Right cardiac atrium (tissue), 5 donors: ENCODE results near the gene FAHD1. TPM values are rescaled to one million over a fixed set of nuclear protein-coding genes. Genes with fewer than 3 reads are reported as not detected.

Experiments
- ATAC-seq, 2 donors: fragments of 200-7000 bp; cut with Tn5 transposase; one replicate each; pipeline versions ENCODE4 v1.8.0 to v1.9.1; 2020; ENCODE audit warnings: moderate library complexity in 2 of 2, mild to moderate bottlenecking in 1 of 2
- DNase-seq, 3 donors: peaks; one replicate each; pipeline ENCODE4 v3.0.0-alpha.2; 2020
- H3K27ac ChIP-seq: one replicate; pipeline ENCODE4 v1.5.1; 2013; ENCODE audit warnings: mild to moderate bottlenecking, low read length, control low read depth, moderate library complexity
- H3K27me3 ChIP-seq: one replicate; pipeline ENCODE4 v1.6.1; 2013; ENCODE audit not compliant: control insufficient read depth, insufficient read depth
- H3K4me1 ChIP-seq: one replicate; pipeline ENCODE4 v1.6.1; 2013; ENCODE audit warnings: low read length; ENCODE audit not compliant: control insufficient read depth, insufficient read depth
- H3K4me3 ChIP-seq: one replicate; pipeline ENCODE4 v1.5.1; 2013; ENCODE audit warnings: low read length, control low read depth
- H3K9me3 ChIP-seq: one replicate; pipeline ENCODE4 v1.6.1; 2013; ENCODE audit warnings: low read length; ENCODE audit not compliant: control insufficient read depth
- WGBS: extraction: QIAGEN DNeasy Blood & Tissue Kit; methylation state at CpG from one replicate; pipeline ENCODE4 v1.1.7; 2013; 5-methylcytosine and 5-hydroxymethylcytosine counted together
- intact Hi-C, 4 donors: fragments of 100-400 bp; cut with DNase I; formaldehyde crosslinking; loops; one replicate each; pipeline versions ENCODE4 v1.11.0 to v1.14.0; 2022 to 2023
- long read RNA-seq, 4 donors: library from polyadenylated mRNA; unstranded; transcript quantifications; one replicate each; pipeline ENCODE4 v2.0.0, GENCODE V29; 2020 to 2021
- polyA plus RNA-seq: library from polyadenylated mRNA; stranded (reverse); fragments of 200-250 nt; gene quantifications from one replicate; pipeline ENCODE4 v1.2.3, GENCODE V29; 2013
- total RNA-seq, 4 donors: library from RNA; stranded (reverse); fragmentation: NEBNext Ultra II Directional; extraction: Animal tissue kit (Norgen Biotek cat#: 25700); gene quantifications; one replicate each; pipeline ENCODE4 v1.2.1, GENCODE V29; 2021
- donor health status: healthy with polysubstance abuse.
- donor health status: DM: no; HTN: yes; CAD: no.
- donor health status: DM: no; HTN: no; CAD: no.
- donor health status: DM: no; HTN: yes; CAD: no; lungs with severe emphysema.
- donor health status: DM: yes; HTN: yes; CAD: no.

The FAHD1 gene
- total RNA-seq (10 to 100 TPM; 18.8 to 26.5 (median 22.6) TPM), polyA plus RNA-seq (46.4 TPM)
- long read RNA-seq, donor 1, transcript FAHD1-203 (1 exons, 1,974 nt), result major isoform, 44 of 46 reads
- long read RNA-seq, donor 1, partial matches to known transcripts, result 0 of 46 reads
- long read RNA-seq, donor 1, other reads (novel, unspliced or antisense), result 2 of 46 reads
- long read RNA-seq, donor 2, transcript FAHD1-203 (1 exons, 1,974 nt), result major isoform, 22 of 24 reads
- long read RNA-seq, donor 2, partial matches to known transcripts, result 0 of 24 reads
- long read RNA-seq, donor 2, other reads (novel, unspliced or antisense), result 1 of 24 reads
- long read RNA-seq, donor 3, transcript FAHD1-203 (1 exons, 1,974 nt), result major isoform, 74 of 78 reads
- long read RNA-seq, donor 3, partial matches to known transcripts, result 0 of 78 reads
- long read RNA-seq, donor 3, other reads (novel, unspliced or antisense), result 0 of 78 reads
- long read RNA-seq, donor 4, transcript FAHD1-203 (1 exons, 1,974 nt), result major isoform, 29 of 30 reads
- long read RNA-seq, donor 4, partial matches to known transcripts, result 0 of 30 reads
- long read RNA-seq, donor 4, other reads (novel, unspliced or antisense), result 0 of 30 reads

DNA sequence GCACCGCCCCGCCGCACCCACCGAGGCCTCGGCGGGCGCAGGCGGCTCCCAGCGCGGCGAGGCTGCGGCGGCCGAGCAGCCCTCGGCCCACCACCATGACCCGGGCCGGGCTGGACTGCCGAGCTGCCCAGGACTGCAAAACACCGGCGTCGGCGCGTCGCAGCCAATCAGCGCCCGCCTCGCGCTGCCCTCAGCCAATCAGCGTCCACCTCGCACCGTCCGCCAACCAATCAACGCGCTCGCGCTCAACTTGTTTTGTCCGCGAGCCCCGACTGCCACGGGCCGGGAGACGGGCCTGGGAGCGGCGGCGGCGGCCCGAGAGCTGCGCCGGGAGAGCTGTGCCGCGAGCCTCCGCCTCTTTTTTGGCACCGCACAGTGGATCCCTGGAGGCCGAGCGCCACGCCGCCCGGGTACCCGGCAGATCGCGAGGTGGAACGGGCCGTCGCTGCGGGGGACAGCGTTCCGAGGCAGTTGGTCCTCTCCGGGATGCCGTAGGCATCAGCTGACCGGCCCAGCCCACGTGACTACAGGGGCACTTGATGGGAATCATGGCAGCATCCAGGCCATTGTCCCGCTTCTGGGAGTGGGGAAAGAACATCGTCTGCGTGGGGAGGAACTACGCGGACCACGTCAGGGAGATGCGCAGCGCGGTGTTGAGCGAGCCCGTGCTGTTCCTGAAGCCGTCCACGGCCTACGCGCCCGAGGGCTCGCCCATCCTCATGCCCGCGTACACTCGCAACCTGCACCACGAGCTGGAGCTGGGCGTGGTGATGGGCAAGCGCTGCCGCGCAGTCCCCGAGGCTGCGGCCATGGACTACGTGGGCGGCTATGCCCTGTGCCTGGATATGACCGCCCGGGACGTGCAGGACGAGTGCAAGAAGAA, at the start of gene FAHD1, which contains the start of gene HAGH:
Gene FAHD1, plus strand, starts transcription at position 516 of the 883 bp plus-strand sequence. Its CDS starts 33 bp downstream, at position 549.
Gene HAGH, minus strand, starts transcription at position 135 of the 883 bp plus-strand sequence. Its CDS starts 38 bp downstream, at position 97.
- peak within 1 kb of the TSS; percentile 85 for H3K27ac ChIP-seq
- no peaks in the 10 kb centered on the region for H3K27me3 ChIP-seq
- H3K4me1 ChIP-seq, result no peaks in the 10 kb centered on the region
- no peaks in the 10 kb centered on the region for H3K9me3 ChIP-seq
- DNase-seq, result peak; percentile 93 to 97 (median 97)
- under 1% methylated on average over 104 of the region's 104 CpGs for WGBS
- intact Hi-C loops, result no loop called here
- H3K4me3 ChIP-seq, result peak within 1 kb of the TSS; percentile 71
- peak; percentile 95 to 97 for ATAC-seq

DNA sequence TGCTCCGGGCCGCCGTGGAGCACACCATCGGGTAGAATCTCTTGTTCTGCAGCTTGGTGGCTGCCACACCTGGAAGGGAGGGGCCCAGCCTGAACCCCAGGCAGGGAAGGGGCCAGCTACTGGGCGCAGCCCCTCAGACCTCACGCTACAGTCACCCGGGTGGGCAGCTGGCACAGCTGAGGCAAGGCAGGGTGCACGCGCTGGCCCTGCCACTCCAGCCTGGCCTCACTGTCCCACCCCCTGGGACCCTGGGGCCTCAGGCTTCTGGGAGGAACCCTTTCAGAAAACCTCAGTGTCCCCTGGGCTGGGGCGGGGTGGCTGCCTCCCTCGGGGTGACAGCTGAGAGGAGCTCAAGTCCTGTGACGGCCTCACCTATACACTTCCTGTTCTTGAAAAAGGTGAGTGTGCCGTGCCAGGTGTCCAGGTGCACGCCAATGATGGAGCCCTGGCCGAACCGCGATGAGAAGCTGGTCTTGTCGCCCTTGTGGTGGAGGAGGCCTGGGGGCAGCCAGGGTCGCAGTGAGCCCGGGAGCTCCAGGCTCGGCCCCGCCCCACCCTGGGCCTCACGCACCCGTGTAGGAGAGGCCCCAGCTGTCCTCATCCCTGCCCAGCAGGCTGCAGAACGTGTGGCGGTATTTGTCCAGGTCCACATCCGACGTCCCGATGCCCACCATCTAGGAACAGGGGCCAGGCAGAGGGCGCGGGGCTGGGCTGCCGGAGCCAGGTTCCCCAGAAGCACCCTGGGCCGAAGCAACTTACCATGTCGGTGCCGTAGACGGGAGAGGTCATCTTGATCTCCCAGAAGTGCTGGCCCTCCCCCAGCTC, 49.4 kb upstream of the FAHD1 start:
- no peak overlapping the region for H3K27ac ChIP-seq
- DNase-seq (peak; percentile 17 to 65 (median 62)), ATAC-seq (no peak)
- 76% methylated on average over 36 of the region's 36 CpGs for WGBS
- H3K27me3 ChIP-seq, result no peaks in the 10 kb centered on the region
- no peaks in the 10 kb centered on the region for H3K9me3 ChIP-seq
- intact Hi-C loops, result loop anchor here in 1 of 4 donors (5.0 kb wide), 1 partner anchor 65 kb away; no protein-coding TSS in a partner anchor
- no peak overlapping the region for H3K4me3 ChIP-seq
- peaks cover 8% of the 10 kb centered on the region for H3K4me1 ChIP-seq

DNA sequence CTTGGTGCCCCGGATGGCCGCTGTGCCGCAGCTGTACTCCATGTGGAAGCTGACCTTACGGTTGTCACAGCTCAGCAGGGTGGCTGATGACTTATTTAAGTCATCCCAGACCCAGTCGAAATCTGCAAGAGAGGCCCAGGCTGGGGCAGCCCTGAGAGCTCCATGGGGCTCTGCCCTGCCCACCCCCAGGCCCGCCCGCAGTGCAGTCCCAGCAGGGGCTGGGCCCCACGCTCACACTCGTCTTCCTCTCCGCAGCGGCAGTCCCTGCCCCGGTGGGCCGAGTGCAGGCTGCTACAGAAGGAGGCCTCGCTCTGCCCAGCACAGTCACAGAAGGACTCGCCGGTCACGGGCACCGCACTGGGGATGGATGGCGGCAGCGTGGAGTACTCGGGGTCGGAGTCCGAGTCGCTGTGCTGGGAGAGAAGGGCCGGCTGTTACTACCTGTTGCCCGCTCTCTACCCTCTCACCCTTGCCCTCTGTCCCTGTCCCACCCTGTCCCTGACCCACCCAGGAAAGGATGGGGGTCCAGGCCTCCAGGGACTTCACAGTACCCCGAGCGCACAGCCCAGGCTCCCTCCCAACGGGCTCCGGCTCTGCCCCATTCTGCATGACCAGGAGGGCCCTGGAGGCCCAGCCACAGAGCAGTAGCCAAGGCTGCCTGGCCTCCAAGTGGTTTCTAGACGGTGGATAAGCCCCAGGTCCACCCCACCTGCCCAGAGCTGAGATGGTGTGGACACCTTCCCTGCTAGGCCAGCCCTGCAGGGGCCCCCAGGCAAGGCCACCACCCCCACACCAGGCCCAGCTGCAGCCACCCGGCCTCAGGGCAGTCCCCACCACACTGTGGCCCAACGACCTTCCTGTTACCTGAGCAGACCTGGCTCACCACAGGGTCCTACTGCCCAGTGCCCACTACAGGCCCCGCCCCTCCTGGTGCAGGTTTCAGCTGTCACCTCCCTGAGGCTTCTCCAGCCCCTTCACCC, 48.5 kb upstream of the FAHD1 start:
- ATAC-seq (no peak), DNase-seq (peak in 2 of 3 donors; percentile 50 to 54)
- 84% methylated on average over 34 of the region's 34 CpGs for WGBS
- Histone ChIP-seq H3K4me3 (no peak overlapping the region), H3K4me1 (peaks cover 8% of the 10 kb centered on the region), H3K27me3 (no peaks in the 10 kb centered on the region), H3K27ac (no peak overlapping the region), H3K9me3 (no peaks in the 10 kb centered on the region)
- intact Hi-C loops, result loop anchor here in 1 of 4 donors (5.0 kb wide), 1 partner anchor 66 kb away; no protein-coding TSS in a partner anchor

DNA sequence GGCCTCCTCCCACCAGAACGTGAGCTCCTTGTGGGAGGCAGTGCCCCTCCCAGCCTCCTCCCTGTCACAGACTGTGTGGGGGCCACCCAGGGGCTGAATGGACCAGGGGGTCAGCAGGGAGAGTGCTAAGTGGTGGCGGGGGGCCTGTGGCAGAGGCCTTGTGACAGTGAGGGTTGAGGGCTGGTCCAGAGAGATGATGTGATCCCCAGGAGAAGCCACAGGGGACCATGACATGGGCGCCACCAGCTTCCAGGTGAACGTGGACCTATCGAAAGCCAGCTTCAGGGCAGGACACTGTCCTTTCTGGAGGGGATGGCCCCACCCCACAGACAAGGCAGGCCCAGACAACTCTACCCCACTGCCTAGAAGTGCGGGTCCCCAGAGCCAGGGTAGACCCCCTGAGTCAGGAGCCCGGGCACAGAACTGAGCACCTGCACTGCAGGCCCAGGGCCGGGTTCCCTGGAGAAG, 47.7 kb upstream of the FAHD1 start:
- 81% methylated on average over 8 of the region's 8 CpGs for WGBS

DNA sequence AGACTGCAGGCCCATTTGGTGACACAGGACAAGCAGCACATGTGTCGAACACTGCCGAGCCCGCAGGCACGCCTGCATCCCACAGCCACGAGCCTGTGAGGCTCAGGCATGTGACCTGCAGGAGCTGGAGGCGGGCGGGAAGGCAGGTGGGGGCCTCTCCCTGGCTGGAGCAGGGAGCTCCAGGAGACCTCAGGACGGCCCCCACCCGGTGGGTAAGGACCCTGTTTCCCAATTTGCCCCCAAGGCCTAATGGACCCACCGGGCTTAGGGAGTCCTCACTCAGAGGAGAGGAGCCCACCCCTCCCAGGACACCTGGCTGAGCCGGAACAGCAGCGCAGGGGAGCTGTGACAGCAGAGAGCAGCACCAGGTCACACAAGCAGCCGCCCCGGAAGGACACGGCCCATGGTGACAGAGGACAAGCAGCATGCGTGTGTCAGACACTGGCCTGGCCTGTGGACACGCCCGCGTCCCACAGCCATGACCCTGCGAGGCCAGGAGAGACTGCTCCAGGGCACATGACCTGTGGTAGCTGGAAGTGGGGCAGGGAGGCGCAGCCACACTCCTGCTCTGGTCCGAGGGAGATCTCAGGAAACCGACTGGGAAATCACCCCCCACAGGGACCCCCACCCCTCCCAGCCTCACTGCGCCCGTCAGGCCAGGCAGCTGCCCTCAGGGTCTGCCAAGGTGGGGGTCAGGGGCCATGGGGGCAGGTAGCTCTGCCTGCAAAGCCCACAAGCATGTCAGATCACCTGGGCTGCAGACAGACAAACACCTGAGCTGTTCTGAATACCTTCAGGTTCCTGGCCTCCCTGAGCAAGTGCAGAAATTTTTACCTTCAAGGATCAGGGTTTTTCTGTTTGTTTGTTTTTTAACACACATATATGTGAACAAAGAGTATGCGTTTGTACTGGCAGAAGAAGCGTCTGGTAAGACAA, 47.0 kb upstream of the FAHD1 start:
- intact Hi-C loops, result loop anchor here in 1 of 4 donors (5.0 kb wide), 1 partner anchor 68 kb away; no protein-coding TSS in a partner anchor
- Histone ChIP-seq H3K4me1 (peaks cover 3% of the 10 kb centered on the region), H3K27me3 (no peaks in the 10 kb centered on the region), H3K4me3 (no peak overlapping the region), H3K9me3 (no peaks in the 10 kb centered on the region), H3K27ac (no peak overlapping the region)
- 81% methylated on average over 27 of the region's 27 CpGs for WGBS
- ATAC-seq (no peak), DNase-seq (peak; percentile 17 to 66 (median 65))

More for the DNA sequence above, 47.7 kb upstream of the FAHD1 start:
- no peaks in the 10 kb centered on the region for H3K27me3 ChIP-seq
- no peaks in the 10 kb centered on the region for H3K9me3 ChIP-seq
- H3K27ac ChIP-seq, result no peak overlapping the region
- ATAC-seq (no peak), DNase-seq (peak in 2 of 3 donors; percentile 54 to 58)
- no peak overlapping the region for H3K4me3 ChIP-seq
- H3K4me1 ChIP-seq, result peaks cover 3% of the 10 kb centered on the region
- intact Hi-C loops, result loop anchor here in 1 of 4 donors (5.0 kb wide), 1 partner anchor 67 kb away; no protein-coding TSS in a partner anchor

DNA sequence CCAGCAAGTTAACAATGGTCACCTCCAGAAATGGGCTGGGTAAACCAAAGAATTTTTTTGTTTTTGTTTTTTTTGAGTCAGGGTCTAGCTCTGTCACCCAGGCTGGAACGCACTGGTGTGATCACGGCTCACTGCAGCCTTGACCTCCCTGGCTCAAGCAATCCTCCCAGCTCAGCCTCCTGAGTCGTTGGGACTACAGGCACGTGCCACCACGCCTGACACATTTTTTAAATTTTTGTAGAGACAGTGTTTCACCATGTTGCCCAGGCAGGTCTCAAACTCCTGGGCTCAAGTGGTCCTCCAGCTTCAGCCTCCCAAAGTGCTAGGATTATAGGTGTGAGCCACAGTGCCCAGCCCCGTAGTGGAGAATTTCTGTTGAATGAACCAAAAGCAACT, 46.3 kb upstream of the FAHD1 start:
- H3K27me3 ChIP-seq, result no peaks in the 10 kb centered on the region
- intact Hi-C loops, result no loop called here
- peaks cover 3% of the 10 kb centered on the region for H3K4me1 ChIP-seq
- no peaks in the 10 kb centered on the region for H3K9me3 ChIP-seq
- 80% methylated on average over 6 of the region's 6 CpGs for WGBS
- no peak overlapping the region for H3K27ac ChIP-seq
- H3K4me3 ChIP-seq, result no peak overlapping the region
- ATAC-seq (no peak), DNase-seq (peak in 1 of 3 donors; percentile 5)

DNA sequence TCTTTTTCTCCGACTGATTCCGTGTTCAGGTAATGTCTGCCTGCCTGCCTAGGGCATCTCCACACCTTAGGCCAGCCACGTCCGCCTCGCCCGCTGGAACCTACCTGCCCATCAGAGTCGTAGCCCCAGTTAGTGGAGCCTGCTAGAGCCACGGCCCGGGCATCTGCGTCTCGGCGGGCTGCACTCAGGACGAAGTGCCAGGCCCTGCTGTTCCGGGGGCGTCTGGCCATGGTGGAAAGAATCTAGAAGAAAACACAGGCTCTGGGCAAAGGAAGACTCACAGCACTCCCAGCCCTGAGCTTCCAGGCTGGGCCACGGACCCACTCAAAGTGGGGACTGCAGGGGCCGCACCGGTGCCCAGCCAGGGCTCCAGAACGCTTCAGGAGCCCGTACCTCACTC, 45.8 kb upstream of the FAHD1 start:
- Histone ChIP-seq H3K9me3 (no peaks in the 10 kb centered on the region), H3K4me1 (peaks cover 3% of the 10 kb centered on the region), H3K27ac (no peak overlapping the region), H3K4me3 (peak overlapping the region; percentile 91), H3K27me3 (no peaks in the 10 kb centered on the region)
- intact Hi-C loops, result no loop called here
- ATAC-seq, result no peak
- WGBS, result 65% methylated on average over 20 of the region's 20 CpGs
- peak; percentile 21 to 61 (median 43) for DNase-seq

DNA sequence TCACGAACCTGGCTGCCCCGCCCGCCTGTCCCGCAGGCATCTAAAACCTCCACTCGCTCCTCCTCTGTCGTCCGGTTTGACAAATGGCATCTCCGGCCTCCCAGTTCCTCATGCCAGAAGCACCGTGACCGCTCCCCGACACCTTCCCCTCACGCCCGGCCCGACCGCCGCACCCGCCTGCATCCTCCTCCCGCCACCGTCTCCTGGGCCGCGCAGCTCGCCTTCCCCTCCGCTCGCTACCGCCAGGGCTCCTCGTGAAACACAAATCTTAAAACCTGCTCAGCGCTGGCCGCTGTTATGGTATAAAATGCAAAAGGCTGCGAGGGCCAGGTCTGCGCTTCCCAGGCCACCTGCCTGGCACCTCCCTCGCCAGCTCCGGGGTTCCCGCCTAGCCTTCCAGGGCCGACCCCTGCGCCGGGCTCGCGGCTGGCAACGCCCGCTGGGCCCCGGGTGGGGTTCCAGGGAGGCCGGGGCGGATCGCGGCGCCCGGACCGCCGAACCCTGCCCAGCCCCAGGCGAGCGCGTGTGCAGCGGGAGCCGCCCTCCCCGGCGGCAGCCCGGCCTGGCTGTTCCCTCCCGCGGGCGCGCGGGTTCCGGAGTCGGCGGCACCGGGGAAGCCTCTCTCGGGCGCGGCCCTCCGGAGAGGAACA, 45.1 kb upstream of the FAHD1 start:
- H3K4me1 ChIP-seq, result peaks cover 3% of the 10 kb centered on the region

More for the DNA sequence above, 45.1 kb upstream of the FAHD1 start:
- DNase-seq (peak in 2 of 3 donors; percentile 34 to 73), ATAC-seq (peak; percentile 0)
- peak overlapping the region; percentile 72 for H3K27ac ChIP-seq
- H3K4me3 ChIP-seq, result peak overlapping the region; percentile 91
- H3K9me3 ChIP-seq, result no peaks in the 10 kb centered on the region
- intact Hi-C loops, result no loop called here
- H3K27me3 ChIP-seq, result no peaks in the 10 kb centered on the region
- under 1% methylated on average over 70 of the region's 70 CpGs for WGBS
